ENCODE measurements around the gene NKX2-1. TPM values are rescaled to one million over a fixed set of nuclear protein-coding genes. Genes with fewer than 3 reads are reported as not detected.

Gene NKX2-1
- total RNA-seq, 3 donors from 2014 or later, result not detected

DNA sequence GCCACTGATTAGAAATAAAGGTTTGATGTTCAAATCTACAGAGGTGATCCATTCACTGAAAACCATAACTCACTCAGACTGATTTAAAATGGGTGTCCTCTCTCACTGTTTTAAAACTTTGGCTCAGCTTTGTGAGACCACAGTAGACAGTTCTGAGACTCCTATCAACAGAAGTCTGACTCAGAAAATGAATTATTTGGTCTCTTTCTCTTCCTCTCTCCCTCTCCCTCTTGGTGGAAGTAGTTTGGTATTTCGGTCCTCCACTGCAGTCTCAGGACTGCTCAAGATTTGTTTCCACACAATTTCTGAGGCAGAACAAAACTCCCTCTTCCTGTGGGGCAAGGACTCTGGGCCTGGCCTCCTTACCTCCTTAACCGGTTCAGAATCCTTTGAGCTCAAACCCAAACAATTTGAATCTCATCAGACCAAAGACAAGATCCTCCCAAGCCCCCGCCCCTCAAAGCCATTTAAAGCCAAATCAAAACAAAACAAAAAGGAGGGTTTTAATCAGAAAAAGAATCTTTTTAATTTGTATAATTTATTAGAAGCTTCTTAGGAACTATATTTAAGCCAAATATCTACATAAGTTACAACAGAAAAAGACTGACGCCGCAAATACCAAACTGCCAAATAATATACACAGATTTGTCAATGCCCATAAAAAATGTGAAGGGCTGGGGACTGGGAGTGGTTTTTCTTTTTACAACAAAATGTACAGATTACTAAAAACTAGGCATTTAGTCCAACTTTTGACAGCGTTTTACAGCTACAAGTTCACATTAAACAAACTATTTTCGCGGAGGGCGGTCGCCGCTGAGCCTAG is 3.9 kb downstream of the NKX2-1 start:
- peaks cover 25% of the 10 kb centered on the region for H3K4me1 ChIP-seq (ENCODE audit: low read depth)
- DNase-seq (no peak), ATAC-seq (no peak)
- H3K9me3 ChIP-seq, result no peaks in the 10 kb centered on the region
- TF ChIP-seq, protein P1, sequence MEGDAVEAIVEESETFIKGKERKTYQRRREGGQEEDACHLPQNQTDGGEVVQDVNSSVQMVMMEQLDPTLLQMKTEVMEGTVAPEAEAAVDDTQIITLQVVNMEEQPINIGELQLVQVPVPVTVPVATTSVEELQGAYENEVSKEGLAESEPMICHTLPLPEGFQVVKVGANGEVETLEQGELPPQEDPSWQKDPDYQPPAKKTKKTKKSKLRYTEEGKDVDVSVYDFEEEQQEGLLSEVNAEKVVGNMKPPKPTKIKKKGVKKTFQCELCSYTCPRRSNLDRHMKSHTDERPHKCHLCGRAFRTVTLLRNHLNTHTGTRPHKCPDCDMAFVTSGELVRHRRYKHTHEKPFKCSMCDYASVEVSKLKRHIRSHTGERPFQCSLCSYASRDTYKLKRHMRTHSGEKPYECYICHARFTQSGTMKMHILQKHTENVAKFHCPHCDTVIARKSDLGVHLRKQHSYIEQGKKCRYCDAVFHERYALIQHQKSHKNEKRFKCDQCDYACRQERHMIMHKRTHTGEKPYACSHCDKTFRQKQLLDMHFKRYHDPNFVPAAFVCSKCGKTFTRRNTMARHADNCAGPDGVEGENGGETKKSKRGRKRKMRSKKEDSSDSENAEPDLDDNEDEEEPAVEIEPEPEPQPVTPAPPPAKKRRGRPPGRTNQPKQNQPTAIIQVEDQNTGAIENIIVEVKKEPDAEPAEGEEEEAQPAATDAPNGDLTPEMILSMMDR (IDR thresholded peaks at IDR 0.05), result no peak
- intact Hi-C loops (cut with DNase I, micrococcal nuclease), result no loop called here
- no peak overlapping the region for H3K4me3 ChIP-seq
- H3K36me3 ChIP-seq (ENCODE audit: low read depth), result no peaks in the 10 kb centered on the region

DNA sequence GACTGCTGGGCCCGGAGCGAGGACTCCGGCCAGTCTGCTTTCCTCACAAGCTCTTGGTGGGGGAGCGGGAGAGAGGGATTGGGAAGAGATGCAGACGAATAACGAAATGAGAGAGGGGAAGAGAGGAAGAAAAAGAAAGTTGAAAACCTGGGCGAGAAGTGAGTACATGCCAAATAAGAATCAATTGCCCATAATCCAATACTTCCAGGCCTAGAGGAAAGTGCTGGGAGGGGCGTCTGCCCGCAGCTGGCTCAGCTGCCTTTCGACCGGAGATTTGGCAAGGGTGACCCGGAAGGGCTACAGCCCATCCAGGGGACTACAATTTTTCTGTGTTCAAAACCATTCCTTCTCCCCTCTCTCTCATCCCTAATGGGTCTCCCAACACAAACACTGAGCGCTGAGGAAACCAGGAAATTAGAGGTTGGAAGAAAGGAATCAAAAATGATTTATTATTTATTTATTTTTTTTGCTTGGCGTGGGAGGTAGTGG is 4.9 kb downstream of the NKX2-1 start:
- no peaks in the 10 kb centered on the region for H3K9me3 ChIP-seq
- no peak for ATAC-seq
- intact Hi-C loops (cut with DNase I, micrococcal nuclease), result no loop called here
- no peaks in the 10 kb centered on the region for H3K36me3 ChIP-seq (ENCODE audit: low read depth)
- TF ChIP-seq, protein P1 (IDR thresholded peaks at IDR 0.05), result no peak
- DNase-seq, result no peak
- peaks cover 16% of the 10 kb centered on the region for H3K4me1 ChIP-seq (ENCODE audit: low read depth)
- H3K4me3 ChIP-seq, result no peak overlapping the region

DNA sequence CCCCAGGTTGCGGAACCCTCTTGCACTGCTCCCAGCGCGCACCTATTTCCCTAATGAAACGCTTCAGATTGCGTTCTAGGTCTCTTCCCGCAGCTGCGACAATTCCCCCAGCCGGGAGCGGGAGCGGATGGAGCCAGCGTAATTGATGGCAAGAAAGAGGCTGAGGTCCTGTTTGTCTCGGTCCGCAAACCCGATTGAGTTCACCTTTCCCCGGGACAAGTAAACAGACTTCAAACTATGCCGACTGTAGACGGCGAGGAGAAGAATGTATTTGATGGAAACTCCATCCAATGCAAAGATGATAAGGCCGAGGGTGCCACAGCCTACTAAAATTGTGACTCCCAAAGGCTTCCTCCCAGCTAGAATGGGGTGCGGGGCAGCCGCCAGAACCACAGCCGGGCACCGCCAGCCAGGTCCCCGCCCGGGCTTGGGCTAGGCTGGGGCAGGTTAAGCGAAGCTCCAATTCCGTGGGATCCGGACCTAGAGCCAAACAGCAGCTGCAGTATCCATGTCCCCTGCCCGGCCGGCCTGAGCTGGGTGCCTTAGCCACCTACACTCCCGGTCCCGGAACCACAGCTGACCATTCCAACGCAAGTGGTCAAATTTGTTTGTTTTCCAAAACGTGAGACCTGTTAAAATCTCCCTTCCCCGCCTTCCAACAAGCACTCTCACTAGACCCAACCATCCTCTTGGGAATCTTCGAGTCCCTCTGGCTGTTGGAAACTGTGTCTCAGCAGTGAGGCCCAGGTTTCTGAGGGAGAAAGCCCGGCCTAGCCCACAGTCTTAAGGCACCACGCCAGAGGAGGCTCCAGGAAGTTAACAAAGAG is 5.5 kb downstream of the NKX2-1 start:
- TF ChIP-seq, protein P1 (IDR thresholded peaks at IDR 0.05), result no peak
- ATAC-seq, result no peak
- no peak for DNase-seq
- Histone ChIP-seq H3K4me1 (ENCODE audit: low read depth) (peaks cover 10% of the 10 kb centered on the region), H3K36me3 (ENCODE audit: low read depth) (no peaks in the 10 kb centered on the region), H3K9me3 (no peaks in the 10 kb centered on the region), H3K4me3 (no peak overlapping the region)
- intact Hi-C loops (cut with DNase I, micrococcal nuclease), result no loop called here

DNA sequence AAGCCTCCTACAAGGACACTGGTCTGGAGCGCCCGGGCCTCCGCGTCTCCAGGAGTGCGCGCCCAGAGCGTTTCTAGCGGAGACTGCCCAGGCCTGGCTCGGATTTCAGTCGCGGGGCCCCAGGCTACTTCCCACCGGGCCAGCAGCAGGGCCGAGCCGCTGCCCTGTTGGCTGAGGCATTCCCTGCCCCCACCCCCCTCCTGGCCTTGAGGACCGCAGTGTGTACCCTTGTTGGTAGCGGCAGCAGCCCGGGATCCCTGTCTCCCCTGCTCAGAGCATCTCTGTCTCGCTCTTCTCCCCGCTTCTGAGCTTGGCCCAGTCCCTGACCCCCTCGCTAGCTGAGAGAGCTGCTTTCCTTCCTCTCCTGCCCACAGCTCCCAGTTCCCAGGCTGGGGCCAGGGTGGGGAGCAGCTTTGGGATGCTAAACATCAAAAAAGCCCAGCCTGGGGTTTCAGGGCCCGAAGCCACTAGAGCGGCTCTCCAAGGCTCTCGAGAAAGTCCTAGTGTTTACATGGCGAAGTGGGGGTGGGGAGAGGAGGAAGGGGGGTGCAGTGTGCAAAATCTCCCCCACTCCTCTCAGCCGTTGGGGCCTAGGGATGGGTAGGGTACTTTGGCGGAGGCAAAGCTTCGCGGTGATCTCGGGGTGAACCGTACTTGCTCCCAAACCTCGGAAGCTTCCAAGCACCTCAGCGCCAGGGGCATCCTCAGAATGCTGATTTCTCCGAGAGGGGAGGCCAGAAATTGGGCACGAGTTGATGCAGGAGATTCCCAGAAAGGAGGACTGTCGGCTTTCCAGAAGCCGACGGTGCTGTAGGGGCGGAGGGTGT is 6.4 kb downstream of the NKX2-1 start:
- intact Hi-C loops (cut with DNase I, micrococcal nuclease), result no loop called here
- Histone ChIP-seq H3K4me3 (no peak overlapping the region), H3K36me3 (ENCODE audit: low read depth) (no peaks in the 10 kb centered on the region), H3K9me3 (no peaks in the 10 kb centered on the region), H3K4me1 (ENCODE audit: low read depth) (peaks cover 2% of the 10 kb centered on the region)
- ATAC-seq (no peak), DNase-seq (no peak)
- TF ChIP-seq, protein P1 (IDR thresholded peaks at IDR 0.05), result no peak

DNA sequence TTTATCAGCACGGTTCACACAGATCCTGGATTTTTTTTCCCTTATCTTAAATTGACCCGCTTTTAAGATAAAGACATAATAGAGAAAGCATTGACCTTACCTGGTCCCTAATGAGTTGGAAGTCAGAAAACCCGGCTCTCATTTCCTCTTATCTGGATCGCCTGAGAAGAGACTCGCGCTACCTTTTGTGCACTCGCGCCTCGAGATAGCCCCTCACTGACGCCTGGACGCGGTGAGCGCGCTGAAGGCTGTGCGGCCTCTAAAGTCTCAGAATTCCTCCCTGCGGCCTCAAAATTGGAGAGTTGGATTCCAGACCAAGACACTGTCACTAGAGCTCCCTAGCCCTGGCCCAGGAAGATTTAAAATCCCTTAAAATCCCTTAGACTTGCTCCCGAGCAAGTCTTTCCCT is 7.0 kb downstream of the NKX2-1 start:
- no peak for ATAC-seq
- TF ChIP-seq, protein P1 (IDR thresholded peaks at IDR 0.05), result no peak
- DNase-seq, result no peak
- Histone ChIP-seq H3K9me3 (no peaks in the 10 kb centered on the region), H3K4me1 (ENCODE audit: low read depth) (no peaks in the 10 kb centered on the region), H3K4me3 (no peak overlapping the region), H3K36me3 (ENCODE audit: low read depth) (no peaks in the 10 kb centered on the region)
- intact Hi-C loops (cut with DNase I, micrococcal nuclease), result no loop called here
